Upper lobe of left lung (tissue), 4 donors: ENCODE measurements around the gene SRGAP3.

Experiments
- POLR2A ChIP-seq, 4 donors: fragments of 450-650 bp; IDR thresholded peaks; one replicate each; pipeline ENCODE4 v1.5.1; 2016 to 2017; ENCODE audit warnings: antibody characterized with exemption in 4 of 4, mild to moderate bottlenecking in 2 of 4
- TF ChIP-seq, protein P1 (sequence below), 6 experiments: fragments of 450-650 bp in 4 of 6; fragments of 200-600 bp in 2 of 6; sonication (generic) in 2 of 6; IDR thresholded peaks; one replicate each; pipeline ENCODE4 v1.5.1; 2016 to 2019; ENCODE audit warnings: antibody characterized with exemption in 6 of 6

DNA sequence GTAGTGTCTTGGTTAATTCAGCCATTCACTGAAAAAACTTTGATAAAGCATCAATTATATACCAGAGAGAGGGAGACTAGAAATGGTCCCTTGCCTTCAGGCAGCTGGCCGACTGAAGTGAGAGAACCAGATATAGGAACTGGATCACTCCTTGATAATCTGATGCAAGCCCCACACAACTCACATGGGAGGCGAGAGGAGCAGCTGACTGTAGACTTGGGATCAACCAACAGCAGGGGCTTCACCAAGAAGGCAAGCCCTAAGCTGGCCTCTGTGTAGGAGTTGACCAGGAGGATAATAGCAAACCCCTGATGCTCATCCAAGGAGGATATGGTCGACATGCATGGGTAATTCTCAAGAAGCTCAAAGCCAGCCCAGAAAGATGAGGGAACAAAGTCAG lies 133.1 kb downstream of the SRGAP3 start:
- TF ChIP-seq, protein P1, sequence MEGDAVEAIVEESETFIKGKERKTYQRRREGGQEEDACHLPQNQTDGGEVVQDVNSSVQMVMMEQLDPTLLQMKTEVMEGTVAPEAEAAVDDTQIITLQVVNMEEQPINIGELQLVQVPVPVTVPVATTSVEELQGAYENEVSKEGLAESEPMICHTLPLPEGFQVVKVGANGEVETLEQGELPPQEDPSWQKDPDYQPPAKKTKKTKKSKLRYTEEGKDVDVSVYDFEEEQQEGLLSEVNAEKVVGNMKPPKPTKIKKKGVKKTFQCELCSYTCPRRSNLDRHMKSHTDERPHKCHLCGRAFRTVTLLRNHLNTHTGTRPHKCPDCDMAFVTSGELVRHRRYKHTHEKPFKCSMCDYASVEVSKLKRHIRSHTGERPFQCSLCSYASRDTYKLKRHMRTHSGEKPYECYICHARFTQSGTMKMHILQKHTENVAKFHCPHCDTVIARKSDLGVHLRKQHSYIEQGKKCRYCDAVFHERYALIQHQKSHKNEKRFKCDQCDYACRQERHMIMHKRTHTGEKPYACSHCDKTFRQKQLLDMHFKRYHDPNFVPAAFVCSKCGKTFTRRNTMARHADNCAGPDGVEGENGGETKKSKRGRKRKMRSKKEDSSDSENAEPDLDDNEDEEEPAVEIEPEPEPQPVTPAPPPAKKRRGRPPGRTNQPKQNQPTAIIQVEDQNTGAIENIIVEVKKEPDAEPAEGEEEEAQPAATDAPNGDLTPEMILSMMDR (IDR thresholded peaks at IDR 0.05) = no peak
- no peak for TF ChIP-seq POLR2A (IDR thresholded peaks at IDR 0.05)
